Brain pericyte (primary cell): Measurements from ENCODE around the gene DCANP1.

Experiments used
- DNase-seq: peaks from one replicate; pipeline ENCODE4 v3.0.0-alpha.2; 2012; ENCODE audit warnings: low read depth, low spot score

Gene DCANP1

GRCh38 chr5:135425641-135426040, 21.5 kb downstream of the DCANP1 start:
- no peak for DNase-seq

DNA sequence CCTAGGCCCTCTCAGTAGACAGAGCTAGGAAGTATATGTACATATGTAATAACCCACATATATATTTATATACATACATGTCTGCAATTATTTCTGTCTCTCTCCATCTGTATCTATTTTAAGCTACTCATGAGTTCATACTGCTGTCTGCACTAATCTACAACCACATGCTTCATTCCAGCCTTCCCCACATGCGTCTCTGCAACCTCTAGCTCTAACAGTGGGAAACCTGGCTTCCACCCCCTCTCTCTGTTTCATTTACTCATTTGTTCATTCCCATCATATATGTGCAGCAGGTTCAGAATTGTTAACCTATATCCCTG, 23.3 kb downstream of the DCANP1 start:
- DNase-seq, result no peak

DNA sequence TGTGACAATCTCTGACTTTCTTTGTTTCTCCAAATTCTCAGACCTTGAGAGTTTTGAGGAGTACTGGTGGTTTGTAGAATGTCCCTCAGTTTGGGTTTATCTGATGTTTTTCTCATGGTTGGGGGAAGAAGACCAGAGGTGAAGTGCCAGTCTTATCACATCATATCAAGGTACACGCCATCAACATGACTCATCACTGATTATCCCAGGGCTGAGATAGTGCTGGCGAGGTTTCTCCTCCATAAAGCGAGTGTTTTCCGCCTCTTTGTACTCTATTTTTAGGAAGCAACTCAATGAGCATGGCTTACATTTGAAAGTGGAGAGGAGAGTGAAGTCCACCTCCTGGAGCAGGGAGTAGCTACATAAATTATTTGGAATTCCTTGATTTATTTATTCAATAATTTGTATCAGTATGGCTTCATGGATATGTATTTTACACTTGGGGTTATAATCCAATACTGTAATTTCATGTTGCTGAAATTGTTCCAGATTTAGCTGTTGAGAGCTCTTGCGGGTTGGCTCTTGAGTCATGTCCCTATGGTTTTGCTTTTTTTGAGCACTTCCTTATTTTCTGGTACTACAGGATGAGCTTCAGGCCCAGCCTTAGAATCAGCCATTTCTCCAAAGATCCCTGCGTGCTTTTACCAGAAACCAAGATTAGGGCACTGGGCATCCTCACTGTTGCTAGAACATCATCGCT, 23.9 kb downstream of the DCANP1 start:
- no peak for DNase-seq

- no peak for DNase-seq
These were observed 24.7 kb downstream of the DCANP1 start for GRCh38 chr5:135422419-135422818.

GRCh38 chr5:135417083-135417482, 30.1 kb downstream of the DCANP1 start:
- DNase-seq, result no peak

DNA sequence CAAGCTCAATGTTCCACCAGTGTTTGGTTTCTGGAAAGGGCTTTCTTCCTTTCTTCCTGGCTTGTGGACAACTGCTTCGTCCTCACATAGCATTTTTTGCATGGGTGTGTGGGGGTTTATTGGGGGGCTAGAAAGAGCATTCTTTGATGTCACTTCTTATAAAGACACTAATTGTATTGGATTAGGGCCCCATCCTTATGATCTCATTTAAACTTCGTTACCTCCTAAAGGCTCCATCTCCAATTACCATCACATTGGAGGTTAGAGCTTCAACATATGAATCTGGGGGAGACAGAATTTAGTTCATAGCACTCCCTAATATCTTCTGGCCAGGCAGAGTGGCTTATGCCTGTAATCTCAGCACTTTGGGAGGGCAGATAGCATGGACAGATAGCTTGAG, 42.1 kb downstream of the DCANP1 start:
- DNase-seq, result no peak

- no peak for DNase-seq
These were observed 45.1 kb downstream of the DCANP1 start for GRCh38 chr5:135402031-135402430.

DNA sequence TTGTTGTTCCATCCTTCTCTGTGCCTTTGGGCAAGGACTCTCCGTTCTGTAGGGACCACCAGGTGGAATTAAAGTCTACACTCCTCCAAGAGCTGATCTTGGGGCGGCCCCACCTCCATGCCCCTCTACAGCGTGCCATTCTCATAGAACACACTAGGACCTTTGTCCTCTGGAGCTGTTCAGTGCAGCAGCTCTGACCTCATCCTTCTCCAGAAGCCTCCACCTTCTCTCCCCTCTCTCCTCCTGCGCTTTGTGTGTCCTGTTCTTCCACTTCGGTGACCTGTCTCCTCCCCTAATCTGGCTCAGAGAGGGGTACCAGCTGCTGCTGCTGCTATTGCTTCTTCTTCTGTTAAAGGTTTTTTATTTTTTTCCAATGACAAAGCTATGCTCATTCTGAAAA, 46.3 kb downstream of the DCANP1 start:
- DNase-seq, result no peak

DNA sequence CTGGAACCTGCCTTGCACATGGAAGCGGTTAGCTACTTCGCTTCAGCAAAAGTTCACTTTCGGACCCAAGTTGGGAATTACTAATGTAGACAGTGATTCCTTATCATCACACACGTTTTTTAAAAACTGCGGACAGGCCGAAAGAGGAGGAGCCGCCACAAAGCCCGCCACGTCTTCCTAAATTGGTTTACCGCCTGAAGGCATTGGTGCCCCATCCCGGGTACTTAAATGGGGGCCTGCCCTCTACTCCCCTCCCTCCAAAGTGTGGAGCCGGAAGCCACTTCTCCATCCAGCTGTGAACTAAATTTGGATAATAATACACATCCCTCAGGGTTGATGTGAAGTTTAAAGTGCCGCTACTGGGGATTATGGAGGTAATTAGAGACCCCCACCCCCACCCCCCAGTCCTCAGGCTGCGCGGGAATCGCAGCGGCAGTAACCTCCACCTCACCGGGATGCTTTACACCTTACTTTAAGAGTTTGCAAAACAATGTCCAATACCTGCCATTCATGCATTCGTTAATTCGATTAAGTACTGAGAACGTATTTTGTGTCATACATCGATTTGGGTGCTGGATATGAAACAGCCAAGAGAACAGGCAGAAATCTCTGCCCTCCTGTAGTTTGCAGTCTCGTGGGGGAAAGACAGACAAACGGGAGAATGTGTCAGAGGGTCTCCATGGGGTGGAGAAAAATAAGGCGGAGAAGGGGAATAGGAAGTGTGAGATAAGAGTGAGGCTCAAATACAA, 47.2 kb downstream of the DCANP1 start:
- DNase-seq, result no peak

DNA sequence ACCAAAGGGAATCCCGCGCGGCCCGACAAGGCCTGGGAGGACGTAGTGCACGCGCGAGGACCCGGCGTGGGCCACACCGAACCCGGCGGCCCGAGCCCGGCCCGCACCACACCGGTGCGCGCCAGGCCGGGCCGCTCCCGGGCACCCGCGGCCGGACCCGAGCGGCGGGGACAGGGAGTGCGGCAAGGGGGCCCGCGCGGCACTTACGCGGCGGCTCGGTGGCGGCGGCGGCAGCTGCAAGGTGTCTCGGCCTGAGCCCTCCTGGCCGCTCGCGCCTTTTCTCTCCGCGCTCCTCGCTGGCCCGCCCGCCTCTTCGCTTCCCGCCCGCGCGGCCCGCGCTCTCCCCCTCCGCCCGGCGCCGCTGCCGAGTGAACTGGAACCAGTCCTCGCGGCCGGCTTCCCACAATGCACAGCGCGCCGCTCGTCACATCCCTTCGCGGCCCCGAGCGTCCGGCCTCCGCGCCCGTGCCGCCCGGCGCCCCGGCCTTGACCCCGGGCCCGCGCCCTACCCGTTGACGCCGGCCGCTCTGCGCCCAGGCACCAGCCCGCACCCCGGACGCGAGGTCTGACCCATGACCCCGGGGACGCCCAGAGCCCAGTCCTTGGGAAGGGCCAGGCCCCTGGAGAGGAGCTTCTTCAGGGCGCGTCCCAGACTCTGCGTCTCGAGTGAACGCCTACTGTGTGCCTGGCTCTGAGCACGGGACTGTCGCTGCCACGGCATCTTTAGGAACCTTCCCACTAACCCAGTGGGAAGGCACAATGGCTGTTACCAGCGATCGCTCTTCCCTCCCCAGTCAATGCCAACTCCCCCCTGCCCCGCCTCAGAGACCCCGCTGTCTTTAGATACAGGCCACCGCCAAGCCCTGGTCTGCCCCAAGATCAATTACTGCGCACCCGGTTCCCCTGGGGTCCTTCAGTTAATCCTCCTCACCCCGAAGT, 48.0 kb downstream of the DCANP1 start, which contains the start of gene MACROH2A1:
Gene MACROH2A1, minus strand, starts transcription at position 377 of the 939 bp plus-strand sequence. CDS start 10,138 bp downstream, outside the sequence.
- no peak for DNase-seq

GRCh38 chr5:135398160-135398854, 48.8 kb downstream of the DCANP1 start:
- DNase-seq, result no peak

GRCh38 chr5:135397084-135397483, 50.1 kb downstream of the DCANP1 start:
- no peak for DNase-seq

- DNase-seq, result no peak
These were observed 50.6 kb downstream of the DCANP1 start for GRCh38 chr5:135396459-135397055.

DNA sequence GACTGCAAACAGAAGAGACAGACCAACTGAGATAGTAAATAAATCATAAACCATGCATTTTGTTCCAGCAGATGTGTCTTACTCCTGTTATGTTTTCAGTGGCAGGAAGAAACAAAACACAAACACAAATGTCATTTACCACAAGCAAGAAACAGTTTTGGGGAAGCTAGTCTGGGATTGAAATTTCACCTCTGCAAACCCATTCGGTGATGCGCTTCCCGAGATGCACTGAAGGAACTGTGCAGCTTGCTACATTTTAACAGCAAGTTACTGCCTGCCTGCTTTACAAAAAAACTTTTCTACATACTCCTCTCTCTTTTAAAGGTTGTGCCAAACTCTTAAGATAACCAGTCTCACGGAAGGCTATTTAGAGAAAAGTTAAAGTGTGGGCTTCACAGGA, 51.3 kb downstream of the DCANP1 start:
- DNase-seq, result no peak

GRCh38 chr5:135395451-135395850, 51.7 kb downstream of the DCANP1 start:
- DNase-seq, result no peak
